AG09309 (cell line): Measurements from ENCODE around the gene CCNY.
"Not testable (repeated sequence)": the region's sequence is repeated elsewhere in the genome, so short reads cannot be mapped to it uniquely, and the experiment has no call there.

Experiments used
- DNase-seq: peaks from one replicate; pipeline ENCODE4 v3.0.0-alpha.2; 2010; ENCODE audit warnings: low read depth
- H3K4me3 ChIP-seq: 2 replicates; pipeline ENCODE4 v1.5.1; 2011; ENCODE audit warnings: mild to moderate bottlenecking, low read depth, low read length, moderate library complexity; ENCODE audit not compliant: control insufficient read depth
- TF ChIP-seq, protein P1 (sequence below): IDR thresholded peaks from 2 replicates; pipeline ENCODE4 v1.5.1; 2011; ENCODE audit warnings: mild to moderate bottlenecking, low read depth, low read length, inconsistent platforms; ENCODE audit not compliant: insufficient read depth, control insufficient read depth; ENCODE audit errors: missing control alignments

Gene CCNY

DNA sequence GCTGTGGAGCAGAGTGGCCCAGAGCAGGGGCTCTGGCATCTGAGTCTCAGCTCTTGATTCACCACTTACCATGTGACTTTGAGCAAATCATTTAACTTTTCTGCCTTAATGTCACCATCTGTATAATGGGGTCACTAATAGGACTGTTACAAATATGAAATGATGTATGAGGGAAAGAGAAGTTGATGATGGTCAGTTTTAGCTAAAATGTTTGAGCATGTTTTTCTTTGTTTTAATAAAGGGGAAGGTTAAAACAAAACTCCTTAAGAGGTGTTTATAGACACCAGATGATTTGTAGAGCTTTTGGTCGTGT, 81.0 kb downstream of the CCNY start:
- H3K4me3 ChIP-seq, result no peak overlapping the region
- TF ChIP-seq, protein P1, sequence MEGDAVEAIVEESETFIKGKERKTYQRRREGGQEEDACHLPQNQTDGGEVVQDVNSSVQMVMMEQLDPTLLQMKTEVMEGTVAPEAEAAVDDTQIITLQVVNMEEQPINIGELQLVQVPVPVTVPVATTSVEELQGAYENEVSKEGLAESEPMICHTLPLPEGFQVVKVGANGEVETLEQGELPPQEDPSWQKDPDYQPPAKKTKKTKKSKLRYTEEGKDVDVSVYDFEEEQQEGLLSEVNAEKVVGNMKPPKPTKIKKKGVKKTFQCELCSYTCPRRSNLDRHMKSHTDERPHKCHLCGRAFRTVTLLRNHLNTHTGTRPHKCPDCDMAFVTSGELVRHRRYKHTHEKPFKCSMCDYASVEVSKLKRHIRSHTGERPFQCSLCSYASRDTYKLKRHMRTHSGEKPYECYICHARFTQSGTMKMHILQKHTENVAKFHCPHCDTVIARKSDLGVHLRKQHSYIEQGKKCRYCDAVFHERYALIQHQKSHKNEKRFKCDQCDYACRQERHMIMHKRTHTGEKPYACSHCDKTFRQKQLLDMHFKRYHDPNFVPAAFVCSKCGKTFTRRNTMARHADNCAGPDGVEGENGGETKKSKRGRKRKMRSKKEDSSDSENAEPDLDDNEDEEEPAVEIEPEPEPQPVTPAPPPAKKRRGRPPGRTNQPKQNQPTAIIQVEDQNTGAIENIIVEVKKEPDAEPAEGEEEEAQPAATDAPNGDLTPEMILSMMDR, result no peak
- DNase-seq, result no peak

DNA sequence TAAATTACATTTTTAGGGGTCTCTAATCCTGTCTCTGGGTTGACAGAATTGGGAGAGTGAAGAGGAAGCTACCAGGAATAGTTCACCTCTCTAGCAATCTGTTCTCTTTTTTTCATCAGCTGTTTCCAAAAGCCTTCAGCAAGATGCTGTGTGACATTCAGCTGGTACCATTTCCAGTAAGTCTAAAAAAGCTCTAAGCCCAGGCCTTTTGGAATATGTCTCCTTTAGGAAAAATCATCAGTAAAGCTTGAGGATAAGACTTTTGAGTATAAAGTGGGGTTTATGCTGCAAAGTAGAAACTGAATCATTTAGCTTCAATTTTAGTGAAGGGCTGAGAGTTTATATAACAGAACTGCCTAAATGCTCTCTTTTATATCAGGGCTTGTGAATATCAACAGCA, 81.5 kb downstream of the CCNY start:
- DNase-seq, result no peak
- no peak overlapping the region for H3K4me3 ChIP-seq
- TF ChIP-seq, protein P1, result no peak

DNA sequence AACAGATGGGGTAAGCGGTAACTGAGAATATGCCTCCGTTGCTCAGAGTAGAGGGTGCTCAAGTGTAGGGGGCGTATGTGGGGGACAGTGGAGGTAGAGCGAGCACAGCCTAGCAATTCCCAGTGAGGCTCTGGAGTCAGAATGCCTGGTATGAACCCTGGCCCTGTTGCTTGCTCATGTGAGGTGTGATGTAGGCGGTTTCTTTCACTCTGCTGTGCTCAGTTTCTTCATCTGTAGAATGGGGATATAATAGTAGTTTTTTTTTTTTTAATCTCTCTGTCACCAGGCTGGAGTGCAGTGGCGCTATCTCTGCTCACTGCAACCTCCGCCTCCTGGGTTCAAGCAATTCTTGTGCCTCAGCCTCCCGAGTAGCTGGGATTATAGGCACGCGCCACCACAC, 82.3 kb downstream of the CCNY start:
- DNase-seq, H3K4me3 ChIP-seq: not testable (repeated sequence)

DNA sequence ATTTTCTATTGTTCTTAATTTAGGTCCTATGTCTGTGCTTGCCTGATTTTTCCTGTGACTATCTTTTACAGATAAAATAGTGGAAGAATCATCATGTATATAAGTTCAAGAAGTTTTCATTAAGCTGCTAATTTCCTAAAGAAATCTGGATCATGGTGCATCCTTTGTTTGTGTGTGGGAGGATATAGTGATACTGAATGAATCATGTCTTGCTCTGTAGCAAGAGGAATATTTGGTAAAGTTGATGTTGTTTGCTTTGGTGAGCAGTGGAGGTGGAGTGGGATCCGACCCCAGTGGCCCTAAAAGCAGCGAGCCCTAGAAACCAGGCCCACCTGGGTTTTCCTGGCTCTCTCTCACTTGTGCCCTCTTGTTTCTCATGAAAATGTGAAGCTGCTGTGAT, 83.7 kb downstream of the CCNY start:
- H3K4me3 ChIP-seq, result no peak overlapping the region
- TF ChIP-seq, protein P1, result no peak
- no peak for DNase-seq

DNA sequence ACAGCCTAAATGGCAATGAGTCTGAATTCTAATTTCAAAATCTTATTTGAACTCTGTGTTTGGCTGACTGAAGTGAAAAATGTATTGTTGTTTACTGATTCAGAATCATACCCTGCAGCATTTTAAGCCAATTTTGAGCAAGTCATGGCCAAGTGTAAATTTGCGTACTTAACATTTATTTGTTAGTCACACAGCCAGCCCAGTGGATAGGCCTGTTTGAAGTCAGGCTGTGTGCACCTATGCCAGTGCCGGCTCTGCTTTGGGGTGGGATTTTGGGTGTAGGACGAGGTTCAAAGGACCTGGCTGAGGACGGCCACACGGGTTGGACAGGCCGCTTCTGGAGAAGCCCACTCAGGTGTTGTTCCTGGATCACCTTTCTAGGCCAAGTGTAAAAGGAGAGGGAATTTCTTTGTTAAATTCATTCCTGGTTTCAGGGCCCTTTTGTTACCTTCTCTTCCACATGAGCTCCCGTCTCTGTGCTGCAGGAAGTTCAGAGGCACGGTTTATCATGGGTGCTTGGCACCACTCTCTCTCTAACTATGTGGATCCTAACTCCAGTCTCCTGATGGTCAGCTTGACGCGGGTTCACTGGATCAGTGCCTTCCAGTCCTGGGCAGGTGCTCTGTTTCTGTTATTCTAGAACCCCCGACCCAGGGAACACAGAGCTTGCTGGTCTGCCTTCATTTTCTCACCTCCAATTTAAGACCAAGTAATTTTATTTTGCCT, 84.7 kb downstream of the CCNY start:
- no peak for DNase-seq
- TF ChIP-seq, protein P1, result no peak
- no peak overlapping the region for H3K4me3 ChIP-seq

DNA sequence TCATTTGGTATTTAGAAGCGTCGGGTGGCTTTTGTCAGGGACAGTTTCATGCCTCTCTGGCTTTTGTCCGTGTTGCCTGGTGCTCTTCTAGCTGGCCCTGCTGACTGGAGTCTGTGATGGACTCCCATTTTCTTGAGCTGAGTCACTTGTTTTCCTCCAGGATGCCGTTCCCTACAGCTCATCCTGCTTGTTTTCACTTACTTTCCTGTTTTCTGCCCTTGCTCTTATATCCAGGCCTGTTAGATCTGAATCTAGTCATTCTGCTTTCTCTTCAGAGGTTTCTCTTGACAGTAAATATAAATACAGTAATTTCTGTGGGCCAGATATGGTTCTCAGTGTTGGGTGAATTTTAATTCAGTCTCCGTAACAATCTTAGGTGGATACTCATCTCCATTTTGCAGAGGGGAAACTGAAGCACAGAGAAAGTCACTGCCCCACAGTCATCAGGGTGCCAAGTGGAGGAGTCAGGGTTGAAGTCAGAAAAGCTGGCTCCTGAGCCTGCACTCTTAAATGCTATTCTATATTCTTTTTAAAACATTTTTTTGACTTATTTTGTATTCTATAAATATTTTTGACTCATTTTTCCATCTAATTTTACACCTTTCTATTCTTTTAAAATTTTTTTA, 85.4 kb downstream of the CCNY start:
- H3K4me3 ChIP-seq, result no peak overlapping the region
- no peak for DNase-seq
- TF ChIP-seq, protein P1, result no peak

DNA sequence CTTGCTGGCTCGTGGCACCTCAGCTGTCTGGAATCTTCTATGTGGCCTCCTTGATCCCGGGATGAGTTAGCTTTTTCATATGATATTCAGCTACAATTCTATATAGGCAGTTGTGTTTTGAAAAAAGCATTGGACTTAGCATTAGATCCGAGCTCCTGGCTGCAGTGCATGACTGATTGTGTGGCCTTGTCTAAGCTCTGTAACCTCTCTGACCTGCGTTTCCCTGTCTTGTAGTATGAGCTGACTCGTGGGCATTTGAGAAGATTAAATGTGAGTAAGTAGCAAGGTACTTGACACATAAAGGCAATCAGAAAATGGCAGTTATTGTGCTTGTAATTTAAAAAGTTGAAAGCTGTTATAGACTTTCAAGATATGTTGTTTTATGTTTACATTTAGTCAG, 85.9 kb downstream of the CCNY start:
- no peak for DNase-seq
- TF ChIP-seq, protein P1, result no peak
- H3K4me3 ChIP-seq, result no peak overlapping the region
